Esophagus (tissue), 2 donors: Measurements from ENCODE around the gene IL22. TPM values are rescaled to one million over a fixed set of nuclear protein-coding genes. Genes with fewer than 3 reads are reported as not detected.

ENCODE experiments used
- H3K27ac ChIP-seq, 2 donors: one replicate each; pipeline ENCODE4 v1.5.1; 2013; ENCODE audit warnings: low read depth in 2 of 2, mild to moderate bottlenecking in 2 of 2, inconsistent platforms in 1 of 2, low read length in 1 of 2, moderate library complexity in 1 of 2
- H3K27me3 ChIP-seq, 2 donors: one replicate each; pipeline ENCODE4 v1.6.1; 2013; ENCODE audit warnings: low read length in 2 of 2, control low read depth in 1 of 2, mild to moderate bottlenecking in 1 of 2; ENCODE audit not compliant: insufficient read depth in 2 of 2, control insufficient read depth in 1 of 2
- H3K36me3 ChIP-seq, 2 donors: one replicate each; pipeline ENCODE4 v1.6.1; 2013; ENCODE audit warnings: low read length in 1 of 2; ENCODE audit not compliant: control insufficient read depth in 2 of 2, insufficient read depth in 2 of 2
- H3K4me1 ChIP-seq, 2 donors: one replicate each; pipeline ENCODE4 v1.6.1; 2013; ENCODE audit warnings: low read length in 1 of 2; ENCODE audit not compliant: control insufficient read depth in 2 of 2, insufficient read depth in 2 of 2
- H3K4me3 ChIP-seq, 2 donors: one replicate each; pipeline ENCODE4 v1.5.1; 2013; ENCODE audit warnings: low read length in 2 of 2, mild to moderate bottlenecking in 2 of 2, low read depth in 1 of 2, moderate library complexity in 1 of 2
- H3K9me3 ChIP-seq, 2 donors: one replicate each; pipeline ENCODE4 v1.6.1; 2013; ENCODE audit warnings: mild to moderate bottlenecking in 2 of 2, low read depth in 1 of 2, low read length in 1 of 2, moderate library complexity in 1 of 2; ENCODE audit not compliant: control insufficient read depth in 2 of 2, insufficient read depth in 1 of 2
- WGBS, 2 donors: extraction: QIAGEN DNeasy Blood & Tissue Kit; methylation state at CpG; one replicate each; pipeline ENCODE4 v1.1.7; 2013; 5-methylcytosine and 5-hydroxymethylcytosine counted together
- polyA plus RNA-seq, 2 donors: library from polyadenylated mRNA; stranded (reverse); fragments of 200-250 nt; gene quantifications; one replicate each; pipeline ENCODE4 v1.2.3, GENCODE V29; 2013
- donor health status: healthy with polysubstance abuse.
- donor health status: Bipolar disorder and iron deficiency.

Gene IL22
- polyA plus RNA-seq, 2 donors, result 0.36 TPM; not detected in 1

DNA sequence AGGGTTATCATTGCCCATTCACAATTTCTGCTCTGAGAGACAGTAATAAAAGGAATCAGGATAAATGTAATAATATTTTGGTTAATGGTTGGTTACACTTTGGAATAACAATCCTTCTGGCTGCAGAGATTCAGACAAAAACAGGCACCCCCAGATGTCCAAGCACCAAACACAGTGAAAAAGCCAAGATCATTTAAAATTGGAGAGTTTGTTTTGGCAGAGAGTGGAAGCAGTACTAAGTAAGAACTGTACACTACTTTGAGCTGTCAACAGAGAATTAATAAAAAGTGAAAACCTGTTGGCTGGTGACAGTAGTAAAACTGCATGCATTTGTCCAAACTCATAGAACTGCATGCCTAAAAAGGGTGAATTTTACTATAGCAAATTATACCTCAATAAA lies 15.6 kb upstream of the IL22 start:
- Histone ChIP-seq H3K4me3 (no peak overlapping the region), H3K27ac (no peak overlapping the region), H3K9me3 (no peaks in the 10 kb centered on the region), H3K27me3 (no peaks in the 10 kb centered on the region), H3K36me3 (no peaks in the 10 kb centered on the region), H3K4me1 (no peaks in the 10 kb centered on the region)

DNA sequence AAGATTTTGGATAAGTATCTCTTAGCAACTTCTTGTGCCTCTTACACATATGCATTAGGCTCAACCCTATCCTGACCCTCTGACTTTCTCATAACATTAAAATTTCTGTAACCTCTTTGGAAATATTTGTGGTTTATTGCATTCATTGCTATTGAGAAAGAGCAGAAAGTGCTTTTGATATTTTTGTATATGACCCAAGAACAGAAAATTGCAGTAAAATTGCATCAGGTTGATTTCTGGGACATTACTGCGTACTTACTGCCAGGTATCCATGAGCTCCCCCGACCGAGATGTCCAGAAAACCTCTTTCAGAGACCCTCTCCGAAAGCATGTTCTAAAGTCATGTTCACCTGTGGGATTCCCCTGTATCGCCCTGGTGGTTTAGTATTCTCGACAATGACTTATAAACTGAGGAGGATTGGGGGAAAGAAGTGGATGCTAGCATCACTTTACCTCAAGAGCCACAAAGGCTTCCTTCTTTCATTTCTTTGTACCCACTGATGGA lies 14.5 kb upstream of the IL22 start:
- no peaks in the 10 kb centered on the region for H3K4me1 ChIP-seq
- no peaks in the 10 kb centered on the region for H3K9me3 ChIP-seq
- H3K27me3 ChIP-seq, result no peaks in the 10 kb centered on the region
- no peaks in the 10 kb centered on the region for H3K36me3 ChIP-seq
- H3K4me3 ChIP-seq, result no peak overlapping the region
- no peak overlapping the region for H3K27ac ChIP-seq
- WGBS, 2 donors, result 80 to 87% methylated on average over 6 of the region's 6 CpGs

- no peaks in the 10 kb centered on the region for H3K36me3 ChIP-seq
- 87 to 90% methylated on average over 2 of the region's 2 CpGs for WGBS, 2 donors
- H3K4me3 ChIP-seq, result no peak overlapping the region
Observed at GRCh38 chr12:68264857-68265256, 11.5 kb upstream of the IL22 start.

DNA sequence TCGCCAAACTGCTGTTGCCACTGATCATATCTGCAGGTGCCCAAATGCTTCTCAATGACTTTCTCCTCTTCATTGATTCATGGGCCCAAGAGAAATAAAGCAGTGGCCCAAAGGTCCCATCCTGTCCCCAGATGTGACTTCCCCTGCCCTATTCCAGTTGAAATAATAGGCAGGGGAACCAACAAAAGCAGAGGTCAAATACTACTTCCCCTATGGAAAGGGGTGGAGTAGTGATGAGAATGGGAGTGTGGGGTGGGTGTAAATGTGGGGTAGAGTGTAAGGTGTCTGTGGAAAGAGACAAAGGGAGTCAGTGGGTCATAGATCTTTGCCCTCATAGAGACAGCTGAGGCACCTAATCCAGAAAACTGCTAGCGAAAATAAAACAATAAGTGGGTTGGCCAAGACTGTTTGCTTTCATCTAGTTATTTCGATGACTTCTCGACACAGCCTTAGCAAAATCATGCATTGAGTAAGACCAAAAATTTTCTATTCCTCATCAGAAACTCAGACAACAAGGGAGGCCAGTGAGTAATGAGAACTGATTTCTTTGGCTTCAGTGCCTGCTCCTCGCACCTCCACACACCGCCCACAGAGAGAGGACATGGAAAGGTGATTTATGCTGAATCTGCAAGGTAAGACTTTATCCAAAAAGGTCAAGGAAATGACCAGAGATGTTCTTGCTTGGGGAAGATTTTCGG lies 10.9 kb upstream of the IL22 start:
- 91 to 92% methylated on average over 7 of the region's 7 CpGs for WGBS, 2 donors
- no peaks in the 10 kb centered on the region for H3K4me1 ChIP-seq
- H3K4me3 ChIP-seq, result no peak overlapping the region
- H3K27me3 ChIP-seq, result no peaks in the 10 kb centered on the region
- no peaks in the 10 kb centered on the region for H3K9me3 ChIP-seq
- no peaks in the 10 kb centered on the region for H3K36me3 ChIP-seq
- no peak overlapping the region for H3K27ac ChIP-seq

More at GRCh38 chr12:68264857-68265256, 11.5 kb upstream of the IL22 start:
- Histone ChIP-seq H3K9me3 (no peaks in the 10 kb centered on the region), H3K27ac (no peak overlapping the region), H3K27me3 (no peaks in the 10 kb centered on the region), H3K4me1 (no peaks in the 10 kb centered on the region)

GRCh38 chr12:68263366-68263765 lies 10.0 kb upstream of the IL22 start:
- no peaks in the 10 kb centered on the region for H3K36me3 ChIP-seq
- no peak overlapping the region for H3K27ac ChIP-seq
- no peaks in the 10 kb centered on the region for H3K4me1 ChIP-seq
- H3K4me3 ChIP-seq, result no peak overlapping the region
- H3K9me3 ChIP-seq, result no peaks in the 10 kb centered on the region
- no peaks in the 10 kb centered on the region for H3K27me3 ChIP-seq
- 88 to 95% methylated on average over 1 of the region's 1 CpG for WGBS, 2 donors

DNA sequence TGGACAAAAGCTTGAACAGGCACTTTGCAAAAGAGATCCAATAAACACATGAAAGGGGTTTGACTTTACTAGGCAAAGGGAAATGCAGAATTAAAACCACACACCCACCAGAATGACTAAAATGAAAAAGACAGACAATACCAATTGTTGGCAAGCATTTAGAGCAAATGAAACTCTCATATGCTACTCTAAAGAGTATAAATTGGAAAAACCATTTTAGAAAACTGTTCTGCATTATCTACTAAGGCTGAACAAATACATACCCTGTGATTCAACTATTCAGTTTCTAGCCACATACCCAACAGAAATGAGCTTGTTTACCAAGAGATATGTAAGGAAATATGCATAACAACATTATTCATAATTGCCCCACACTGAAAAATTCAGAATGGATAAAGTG lies 8.5 kb upstream of the IL22 start:
- no peaks in the 10 kb centered on the region for H3K27me3 ChIP-seq
- H3K4me1 ChIP-seq, result no peaks in the 10 kb centered on the region
- H3K27ac ChIP-seq, result no peak overlapping the region
- no peaks in the 10 kb centered on the region for H3K9me3 ChIP-seq
- H3K4me3 ChIP-seq, result no peak overlapping the region
- no peaks in the 10 kb centered on the region for H3K36me3 ChIP-seq

DNA sequence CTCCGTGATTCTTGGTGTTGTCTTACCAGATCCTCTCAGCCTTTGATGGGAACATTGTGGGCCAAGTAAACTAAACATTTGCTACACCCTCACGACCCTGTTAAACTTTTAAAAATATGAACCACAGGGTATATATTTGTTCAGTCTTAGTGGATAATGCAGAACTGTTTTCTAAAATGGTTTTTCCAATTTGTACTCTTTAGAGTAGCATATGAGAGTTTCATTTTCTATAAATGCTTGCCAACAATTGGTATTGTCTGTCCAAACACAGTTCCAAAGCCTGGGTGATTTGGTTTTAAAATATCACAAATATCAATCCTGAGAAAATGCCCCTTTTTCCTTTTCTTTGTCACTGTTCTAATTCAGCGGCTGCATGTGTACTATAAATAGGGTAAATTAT lies 6.7 kb upstream of the IL22 start:
- Histone ChIP-seq H3K4me1 (no peaks in the 10 kb centered on the region), H3K27me3 (no peaks in the 10 kb centered on the region), H3K27ac (no peak overlapping the region), H3K36me3 (no peaks in the 10 kb centered on the region), H3K4me3 (no peak overlapping the region), H3K9me3 (no peaks in the 10 kb centered on the region)
- WGBS, 2 donors, result 74 to 79% methylated on average over 3 of the region's 3 CpGs

- Histone ChIP-seq H3K4me3 (no peak overlapping the region), H3K9me3 (no peaks in the 10 kb centered on the region), H3K27me3 (no peaks in the 10 kb centered on the region), H3K36me3 (no peaks in the 10 kb centered on the region), H3K4me1 (no peaks in the 10 kb centered on the region), H3K27ac (peak overlapping the region; percentile 66 to 79)
- WGBS, 2 donors, result 45 to 46% methylated on average over 3 of the region's 3 CpGs
Observed at GRCh38 chr12:68259318-68259940, 6.0 kb upstream of the IL22 start.

- no peaks in the 10 kb centered on the region for H3K4me1 ChIP-seq
- no peak overlapping the region for H3K4me3 ChIP-seq
- H3K27me3 ChIP-seq, result peaks cover 0 to 2% of the 10 kb centered on the region in 2 donors
- H3K27ac ChIP-seq, result no peak overlapping the region
- 93% methylated on average over 5 of the region's 5 CpGs for WGBS, 2 donors
- no peaks in the 10 kb centered on the region for H3K9me3 ChIP-seq
- no peaks in the 10 kb centered on the region for H3K36me3 ChIP-seq
Observed at GRCh38 chr12:68252077-68252476, 1.3 kb downstream of the IL22 start.

DNA sequence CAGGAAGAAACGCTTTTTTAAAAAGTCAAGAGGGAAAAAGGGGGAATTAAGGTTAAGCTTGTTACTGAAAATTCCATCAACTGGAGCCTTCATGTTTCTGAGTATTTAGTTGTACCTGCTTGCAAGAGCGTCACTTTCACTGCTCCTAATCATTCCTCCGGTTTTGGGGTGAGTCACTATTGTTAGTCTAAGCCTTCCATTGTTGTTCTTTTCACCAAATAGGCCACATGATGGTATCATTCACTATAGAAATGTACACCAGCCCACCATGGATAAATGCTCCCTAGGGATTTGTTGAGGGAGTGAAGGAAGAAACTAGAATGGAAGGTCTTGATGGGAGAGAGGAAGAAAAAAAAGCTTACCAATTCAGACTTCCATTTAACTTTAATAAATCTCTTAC lies 3.0 kb downstream of the IL22 start:
- Histone ChIP-seq H3K9me3 (no peaks in the 10 kb centered on the region), H3K27me3 (peaks cover 0 to 2% of the 10 kb centered on the region in 2 donors), H3K4me3 (no peak overlapping the region), H3K36me3 (no peaks in the 10 kb centered on the region), H3K4me1 (peaks cover 3 to 4% of the 10 kb centered on the region in 2 donors), H3K27ac (no peak overlapping the region)
- 54 to 72% methylated on average over 3 of the region's 3 CpGs for WGBS, 2 donors
